Kidney (tissue), 14 donors: ENCODE results near the gene MIS12. TPM values are rescaled to one million over a fixed set of nuclear protein-coding genes. Genes with fewer than 3 reads are reported as not detected.
A peak's percentile ranks its signal among the peaks of the same experiment; 100 is the strongest.

Experiments
- DNase-seq, 5 donors: peaks; one replicate each; pipeline ENCODE4 v3.0.0-alpha.2; 2013 to 2020
- FAIRE-seq: peaks from 2 replicates; lab custom pipeline; 2012; peaks lifted over from hg19 to GRCh38; lab: Jason Lieb, UNC
- H3K27ac ChIP-seq, 2 donors: one replicate each; pipeline ENCODE4 v1.7.0; 2013; ENCODE audit warnings: low read depth in 2 of 2, low read length in 2 of 2, inconsistent platforms in 1 of 2
- H3K27me3 ChIP-seq: one replicate; pipeline ENCODE4 v1.7.1; 2013; ENCODE audit warnings: low read length, inconsistent platforms; ENCODE audit not compliant: control insufficient read depth, insufficient read depth
- H3K36me3 ChIP-seq, 3 donors: one replicate each; pipeline versions ENCODE4 v1.7.0 to v1.7.1; 2013; ENCODE audit warnings: low read length in 3 of 3, control low read depth in 1 of 3, inconsistent platforms in 1 of 3; ENCODE audit not compliant: insufficient read depth in 3 of 3, control insufficient read depth in 2 of 3
- H3K4me1 ChIP-seq, 3 donors: one replicate each; pipeline versions ENCODE4 v1.7.0 to v1.7.1; 2013; ENCODE audit warnings: low read length in 3 of 3, inconsistent platforms in 1 of 3, low read depth in 1 of 3; ENCODE audit not compliant: control insufficient read depth in 2 of 3, insufficient read depth in 2 of 3
- H3K4me3 ChIP-seq, 3 donors: one replicate each; pipeline versions ENCODE4 v1.7.0 to v1.8.1; 2013; ENCODE audit warnings: low read length in 3 of 3, control low read depth in 1 of 3, inconsistent platforms in 1 of 3
- H3K9ac ChIP-seq, 3 donors: one replicate each; pipeline versions ENCODE4 v1.7.0 to v1.7.1; 2013; ENCODE audit warnings: low read length in 3 of 3, control low read depth in 1 of 3, inconsistent platforms in 1 of 3
- H3K9me3 ChIP-seq, 3 donors: one replicate each; pipeline versions ENCODE4 v1.7.0 to v1.7.1; 2013; ENCODE audit warnings: low read length in 3 of 3, control low read depth in 1 of 3, inconsistent platforms in 1 of 3; ENCODE audit not compliant: control insufficient read depth in 2 of 3, insufficient read depth in 1 of 3
- CTCF ChIP-seq: IDR thresholded peaks from 3 replicates; pipeline ENCODE4 v1.5.1; 2012; ENCODE audit warnings: mild to moderate bottlenecking, moderate library complexity, borderline replicate concordance; ENCODE audit not compliant: insufficient read depth; ENCODE audit errors: extremely low read depth
- intact Hi-C: fragments of 100-400 bp; cut with DNase I; formaldehyde crosslinking; loops from one replicate; pipeline ENCODE4 v1.11.1; 2022
- polyA plus RNA-seq: library from polyadenylated mRNA; stranded (reverse); fragments of 350-450 nt; fragmentation: Illumina TruSeq; extraction: RNeasy Lipid Tissue Mini Kit (QIAGEN cat#74804); gene quantifications from one replicate; pipeline ENCODE4 v1.2.3, GENCODE V29; 2014; ENCODE audit warnings: low read depth, low replicate concordance; ENCODE audit not compliant: insufficient read depth
- total RNA-seq: library from RNA; stranded (reverse); fragmentation: NEBNext Ultra II Directional; extraction: Animal tissue kit (Norgen Biotek cat#: 25700); gene quantifications from one replicate; pipeline ENCODE4 v1.2.1, GENCODE V29; 2021
- donor health status: control.
- donor health status: control.
- donor health status: control.
- donor health status: control.
- donor health status: control.
- donor health status: DM: yes; HTN: yes; CAD: no.
- donor health status: Normal renal cell carcinoma (clear cell type).

MIS12 gene
- total and polyA plus RNA-seq, 2 donors from 2014 or later, result 9.6 to 17.4 TPM

GRCh38 chr17:5499476-5500231 is 13.3 kb downstream of the MIS12 start:
- Histone ChIP-seq H3K4me3 (peak overlapping the region in 2 of 3 donors; percentile 55 to 81), H3K9ac (peak overlapping the region in 1 of 3 donors; percentile 67), H3K27ac (no peak overlapping the region), H3K4me1 (peaks cover 0 to 4% (median 0%) of the 10 kb centered on the region in 3 donors), H3K27me3 (no peaks in the 10 kb centered on the region), H3K36me3 (no peaks in the 10 kb centered on the region), H3K9me3 (no peaks in the 10 kb centered on the region)
- intact Hi-C loops, result no loop called here
- DNase-seq (peak; percentile 55 to 82 (median 77)), FAIRE-seq (no peak)
- no peak for TF ChIP-seq CTCF

GRCh38 chr17:5500247-5500588 is 13.9 kb downstream of the MIS12 start:
- H3K9ac ChIP-seq, result peak overlapping the region in 2 of 3 donors; percentile 59 to 67
- DNase-seq (no peak), FAIRE-seq (no peak)
- peak overlapping the region in 2 of 3 donors; percentile 55 to 81 for H3K4me3 ChIP-seq
- no peaks in the 10 kb centered on the region for H3K36me3 ChIP-seq
- no peaks in the 10 kb centered on the region for H3K9me3 ChIP-seq
- intact Hi-C loops, result no loop called here
- H3K27ac ChIP-seq, result no peak overlapping the region
- H3K27me3 ChIP-seq, result no peaks in the 10 kb centered on the region
- no peak for TF ChIP-seq CTCF
- H3K4me1 ChIP-seq, result peaks cover 0 to 4% (median 0%) of the 10 kb centered on the region in 3 donors

GRCh38 chr17:5500589-5501391 is 14.4 kb downstream of the MIS12 start:
- Histone ChIP-seq H3K27me3 (no peaks in the 10 kb centered on the region), H3K4me3 (peak overlapping the region in 2 of 3 donors; percentile 55 to 81), H3K36me3 (no peaks in the 10 kb centered on the region), H3K9ac (peak overlapping the region in 2 of 3 donors; percentile 59 to 67), H3K27ac (no peak overlapping the region), H3K4me1 (peaks cover 0 to 4% (median 0%) of the 10 kb centered on the region in 3 donors), H3K9me3 (no peaks in the 10 kb centered on the region)
- DNase-seq, result peak; percentile 93 to 99 (median 98)
- FAIRE-seq, result no peak
- intact Hi-C loops, result no loop called here
- TF ChIP-seq CTCF, result no peak
